K562 (cell line): ENCODE measurements around the gene PLIN5. TPM values are rescaled to one million over a fixed set of nuclear protein-coding genes. Genes with fewer than 3 reads are reported as not detected.

Source experiments
- C11orf30 ChIP-seq: fragments of 450-650 bp; IDR thresholded peaks from 2 replicates; pipeline ENCODE4 v1.6.1; 2016; ENCODE audit warnings: low read depth, mild to moderate bottlenecking
- CBFA2T2 ChIP-seq: fragments of 450-650 bp; conservative IDR thresholded peaks from 2 replicates; pipeline ENCODE4 v1.6.1; 2017; ENCODE audit warnings: mild to moderate bottlenecking
- CREB5 ChIP-seq: fragments of 250-450 bp; sonication (Bioruptor Pico); IDR thresholded peaks from 2 replicates; pipeline ENCODE4 v1.5.0; 2020; ENCODE audit warnings: mild to moderate bottlenecking
- CUX1 ChIP-seq: fragments of 200-800 bp; sonication (Bioruptor generic); IDR thresholded peaks from 2 replicates; pipeline ENCODE4 v1.6.1; 2016; ENCODE audit warnings: missing genetic modification characterization, missing compliant biosample characterization
- GTF2A2 ChIP-seq: IDR thresholded peaks from 2 replicates; pipeline ENCODE4 v1.6.1; 2016; ENCODE audit warnings: mild to moderate bottlenecking, missing genetic modification characterization, missing compliant biosample characterization
- HOXB6 ChIP-seq: fragments of 250-450 bp; sonication (Bioruptor Pico); IDR thresholded peaks from 2 replicates; pipeline ENCODE4 v1.5.1; 2022; ENCODE audit warnings: mild to moderate bottlenecking, borderline replicate concordance
- NCOA1 ChIP-seq: fragments of 450-650 bp; IDR thresholded peaks from 2 replicates; pipeline ENCODE4 v1.6.1; 2016; ENCODE audit warnings: low read depth
- NCOA2 ChIP-seq, 2 experiments: fragments of 450-650 bp; IDR thresholded peaks; 2 replicates each; pipeline ENCODE4 v1.6.1; 2018; ENCODE audit warnings: mild to moderate bottlenecking in 2 of 2, moderate library complexity in 1 of 2; ENCODE audit not compliant: partially characterized antibody in 2 of 2
- NCOA4 ChIP-seq: fragments of 450-650 bp; IDR thresholded peaks from 2 replicates; pipeline ENCODE4 v1.6.1; 2018; ENCODE audit warnings: mild to moderate bottlenecking; ENCODE audit not compliant: partially characterized antibody
- NR1H2 ChIP-seq: sonication (generic); formaldehyde crosslinking; IDR thresholded peaks from 2 replicates; pipeline ENCODE4 v1.4.0; 2020; ENCODE audit warnings: mild to moderate bottlenecking, missing genetic modification reagents
- PHF21A ChIP-seq: fragments of 450-650 bp; IDR thresholded peaks from 2 replicates; pipeline ENCODE4 v1.6.1; 2017; ENCODE audit warnings: low read depth, borderline replicate concordance
- POLR2AphosphoS5 ChIP-seq: IDR thresholded peaks from 2 replicates; pipeline ENCODE4 v1.6.1; 2011; ENCODE audit warnings: mild to moderate bottlenecking, low read depth, low read length, moderate library complexity; ENCODE audit not compliant: control insufficient read depth, insufficient read depth
- RBFOX2 ChIP-seq: fragments of 200-400 bp; formaldehyde crosslinking; IDR thresholded peaks from 2 replicates; pipeline ENCODE4 v1.6.1; 2017; ENCODE audit warnings: low read depth, mild to moderate bottlenecking, low read length, moderate library complexity
- SETDB1 ChIP-seq: IDR thresholded peaks from one replicate; pipeline ENCODE4 v1.6.1; 2012; ENCODE audit warnings: low read length, control low read depth, inconsistent platforms
- TRIM25 ChIP-seq: fragments of 450-650 bp; IDR thresholded peaks from 2 replicates; pipeline ENCODE4 v1.7.0; 2016; ENCODE audit warnings: borderline replicate concordance
- ZBTB7A ChIP-seq: IDR thresholded peaks from 2 replicates; pipeline ENCODE4 v1.6.1; 2011; ENCODE audit warnings: low read depth, mild to moderate bottlenecking, low read length, moderate library complexity, borderline replicate concordance; ENCODE audit not compliant: control insufficient read depth
- ZNF282 ChIP-seq: sonication (generic); formaldehyde crosslinking; IDR thresholded peaks from 2 replicates; pipeline ENCODE4 v1.8.1; 2023; ENCODE audit warnings: missing genetic modification reagents
- polyA plus RNA-seq, 8 experiments: library from polyadenylated mRNA; depleted of rRNA in 4 of 8; stranded (reverse) in 5 of 8; unstranded in 3 of 8; fragments of >200 nt; fragmentation: Nextera tagmentation in 2 of 8; fragmentation: Illumina TruSeq in 1 of 8; extraction: Ambion mirVana in 2 of 8; extraction: Trizol in 1 of 8; gene quantifications; 2 replicates each; pipeline versions ENCODE4 v1.2.1 to v1.2.3, GENCODE V29; 2011 to 2014; ENCODE audit warnings: inconsistent platforms in 1 of 8, missing spikeins in 1 of 8
- total RNA-seq, 7 experiments: library from RNA; depleted of rRNA in 6 of 7; stranded (reverse); fragments of >200 nt in 6 of 7; fragmentation: Illumina TruSeq in 2 of 7; extraction: Trizol in 2 of 7; gene quantifications; 2 replicates each; pipeline versions ENCODE4 v1.2.1 to v1.2.3, GENCODE V29; 2011 to 2021; ENCODE audit warnings: low replicate concordance in 1 of 7

Gene PLIN5
- total and polyA plus RNA-seq, 9 of the 15 experiments (the other 6 are each of a cell fraction or from before 2014, with no cell fraction given), result 0.04 to 1.3 (median 0.50) TPM

- no peak for TF ChIP-seq NCOA4
- peak; percentile 51; the same call in 1 of the 2 replicates for TF ChIP-seq ZBTB7A
- no peak for TF ChIP-seq HOXB6 (CRISPR knock-in tag)
- TF ChIP-seq GTF2A2 (tag), result no peak
- 0 out of 2 replicates have a peak, but pooled peaks have one; percentile 37 for TF ChIP-seq CBFA2T2
- TF ChIP-seq RBFOX2, result peak; percentile 61
- TF ChIP-seq CREB5 (CRISPR knock-in tag), result no peak
- TF ChIP-seq C11orf30, result no peak
- no peak for TF ChIP-seq NCOA2 (IDR thresholded peaks at IDR 0.05; ENCODE audit: partially characterized antibody in 2 of 2)
- TF ChIP-seq NR1H2 (CRISPR knock-in tag), result no peak
- no peak for TF ChIP-seq ZNF282 (CRISPR knock-in tag)
- no peak for TF ChIP-seq CUX1 (CRISPR knock-in tag)
- no peak for TF ChIP-seq TRIM25
- TF ChIP-seq PHF21A, result no peak
- TF ChIP-seq NCOA1, result no peak; the same call in 1 of the 2 replicates
- TF ChIP-seq POLR2AphosphoS5, result peak; percentile 62
- no peak for TF ChIP-seq SETDB1
Measured at GRCh38 chr19:4539693-4540581, 4.9 kb upstream of the PLIN5 start, which contains the start of gene LRG1 (continued).
